Measurements from ENCODE around the gene RFC2.

- TF ChIP-seq CTCF (conservative IDR thresholded peaks at IDR 0.05; ENCODE audit: low read length) (no peak), EZH2phosphoT487 (IDR thresholded peaks at IDR 0.05; ENCODE audit: borderline replicate concordance) (no peak)
Observed at GRCh38 chr7:74299401-74299800, 45.2 kb upstream of the RFC2 start.

Data from Loucy (cell line).